Testis (tissue), 3 donors: ENCODE results near the gene HRAS. TPM values are rescaled to one million over a fixed set of nuclear protein-coding genes. Genes with fewer than 3 reads are reported as not detected.

Experiments
- DNase-seq: peaks from one replicate; pipeline ENCODE4 v3.0.0-alpha.2; 2019
- H3K27ac ChIP-seq, 2 donors: fragments of 200-600 bp; sonication (generic); one replicate each; pipeline ENCODE4 v1.5.1; 2019
- H3K27me3 ChIP-seq: fragments of 200-600 bp; sonication (generic); one replicate; pipeline ENCODE4 v1.5.1; 2019
- H3K36me3 ChIP-seq: fragments of 200-600 bp; sonication (generic); one replicate; pipeline ENCODE4 v1.5.1; 2017; ENCODE audit warnings: low read depth; ENCODE audit errors: missing control alignments
- H3K4me1 ChIP-seq: fragments of 200-600 bp; sonication (generic); one replicate; pipeline ENCODE4 v1.5.1; 2019
- H3K4me3 ChIP-seq, 2 donors: fragments of 200-600 bp; sonication (generic); one replicate each; pipeline ENCODE4 v1.5.1; 2017 to 2019
- H3K9me3 ChIP-seq: fragments of 200-600 bp; sonication (generic); one replicate; pipeline ENCODE4 v1.5.1; 2017
- CTCF ChIP-seq, 3 experiments: fragments of 450-650 bp in 2 of 3; fragments of 200-600 bp in 1 of 3; sonication (generic) in 1 of 3; IDR thresholded peaks; one replicate each; pipeline ENCODE4 v1.5.1; 2016 to 2019; ENCODE audit warnings: antibody characterized with exemption in 3 of 3, mild to moderate bottlenecking in 2 of 3, moderate library complexity in 1 of 3
- POLR2A ChIP-seq: fragments of 450-650 bp; IDR thresholded peaks from one replicate; pipeline ENCODE4 v1.6.1; 2017; ENCODE audit warnings: antibody characterized with exemption, mild to moderate bottlenecking, moderate library complexity
- WGBS, 2 donors: methylation state at CpG; one replicate each; pipeline ENCODE4 v1.1.5; 2018; 5-methylcytosine and 5-hydroxymethylcytosine counted together
- intact Hi-C: fragments of 100-400 bp; cut with DNase I; formaldehyde crosslinking; loops from one replicate; pipeline ENCODE4 v1.15.1; 2023; ENCODE audit warnings: low total_unique reads
- polyA plus RNA-seq: library from polyadenylated mRNA; stranded (reverse); fragments of 350-450 nt; fragmentation: Illumina TruSeq; extraction: RNeasy Lipid Tissue Mini Kit (QIAGEN cat#74804); gene quantifications from one replicate; pipeline ENCODE4 v1.2.3, GENCODE V29; 2014; ENCODE audit warnings: low read depth, low replicate concordance; ENCODE audit not compliant: insufficient read depth
- total RNA-seq, 2 donors: library from RNA; depleted of rRNA; stranded (reverse); fragments of >200 nt; gene quantifications; one replicate each; pipeline ENCODE4 v1.2.3, GENCODE V29; 2016

HRAS gene
- total and polyA plus RNA-seq, 3 donors from 2014 or later: 31.4 to 49.7 (median 35.1) TPM

- intact Hi-C loops: loop anchor here (10.0 kb wide), 1 partner anchor 174 kb away; no protein-coding TSS in a partner anchor
- TF ChIP-seq POLR2A (no peak), CTCF (IDR thresholded peaks at IDR 0.05) (no peak)
- peaks cover 12% of the 10 kb centered on the region for H3K4me1 ChIP-seq
- H3K9me3 ChIP-seq: no peaks in the 10 kb centered on the region
- no peaks in the 10 kb centered on the region for H3K36me3 ChIP-seq
- WGBS, 2 donors: 86 to 88% methylated on average over 5 of the region's 5 CpGs
- DNase-seq: no peak
- no peaks in the 10 kb centered on the region for H3K27me3 ChIP-seq
- no peak overlapping the region for H3K27ac ChIP-seq
- no peak overlapping the region for H3K4me3 ChIP-seq
These were observed 15.3 kb upstream of the HRAS start for GRCh38 chr11:550746-551085.

- Histone ChIP-seq H3K4me3 (no peak overlapping the region), H3K36me3 (no peaks in the 10 kb centered on the region), H3K27me3 (no peaks in the 10 kb centered on the region), H3K4me1 (peaks cover 10% of the 10 kb centered on the region), H3K9me3 (no peaks in the 10 kb centered on the region), H3K27ac (no peak overlapping the region)
- no peak for DNase-seq
- TF ChIP-seq CTCF (IDR thresholded peaks at IDR 0.05) (no peak), POLR2A (no peak)
- WGBS, 2 donors: 95 to 96% methylated on average over 13 to 25 of the region's 25 CpGs
- intact Hi-C loops: loop anchor here (10.0 kb wide), 1 partner anchor 175 kb away; no protein-coding TSS in a partner anchor
These were observed 14.8 kb upstream of the HRAS start for GRCh38 chr11:550021-550745.

- DNase-seq: no peak
- no peaks in the 10 kb centered on the region for H3K4me1 ChIP-seq
- H3K36me3 ChIP-seq: no peaks in the 10 kb centered on the region
- no peak overlapping the region for H3K27ac ChIP-seq
- 85 to 90% methylated on average over 30 to 32 of the region's 32 CpGs for WGBS, 2 donors
- no peak for TF ChIP-seq CTCF (IDR thresholded peaks at IDR 0.05)
- TF ChIP-seq POLR2A: no peak
- intact Hi-C loops: no loop called here
- H3K4me3 ChIP-seq: no peak overlapping the region
- H3K27me3 ChIP-seq: no peaks in the 10 kb centered on the region
- no peaks in the 10 kb centered on the region for H3K9me3 ChIP-seq
These were observed 13.6 kb upstream of the HRAS start for GRCh38 chr11:548700-549603.

GRCh38 chr11:545171-545570, 9.8 kb upstream of the HRAS start:
- Histone ChIP-seq H3K36me3 (no peaks in the 10 kb centered on the region), H3K4me1 (no peaks in the 10 kb centered on the region), H3K9me3 (no peaks in the 10 kb centered on the region), H3K27ac (no peak overlapping the region), H3K27me3 (no peaks in the 10 kb centered on the region), H3K4me3 (no peak overlapping the region)
- no peak for DNase-seq
- WGBS, 2 donors: 94 to 96% methylated on average over 4 to 11 of the region's 11 CpGs
- TF ChIP-seq CTCF (IDR thresholded peaks at IDR 0.05): no peak
- TF ChIP-seq POLR2A: no peak
- intact Hi-C loops: no loop called here
